HEK293T (cell line): ENCODE results near the gene KREMEN2.

Experiments
- FOXM1 ChIP-seq: fragments of 450-650 bp; IDR thresholded peaks from 2 replicates; pipeline ENCODE4 v1.6.1; 2017; ENCODE audit warnings: mild to moderate bottlenecking, borderline replicate concordance
- NFRKB ChIP-seq: fragments of 450-650 bp; IDR thresholded peaks from 2 replicates; pipeline ENCODE4 v1.6.1; 2016; ENCODE audit warnings: mild to moderate bottlenecking, moderate library complexity

DNA sequence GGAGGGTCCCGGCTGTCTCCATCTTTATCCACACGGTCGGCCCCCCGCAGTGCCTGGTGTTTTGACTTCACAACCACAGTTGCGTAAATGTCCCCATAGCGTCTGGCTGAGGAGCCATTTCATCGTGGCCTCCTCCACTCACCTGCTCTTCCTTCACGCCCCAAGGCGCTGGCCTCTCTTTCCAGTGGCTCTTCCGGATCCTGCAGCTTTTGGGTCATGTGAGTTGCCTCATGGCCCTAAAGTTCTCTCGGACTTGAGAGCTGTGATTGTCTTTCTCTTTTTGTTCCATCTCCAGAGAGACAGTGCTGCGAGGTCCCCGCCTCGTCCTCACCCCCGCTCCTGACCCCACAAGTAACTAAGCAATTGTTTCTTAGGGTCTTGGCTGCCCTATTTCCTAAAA, 29.6 kb upstream of the KREMEN2 start:
- TF ChIP-seq FOXM1 (no peak), NFRKB (no peak)
